Neutrophil (primary cell): Measurements from ENCODE around the gene UQCR10.
"Not testable (repeated sequence)": the region's sequence is repeated elsewhere in the genome, so short reads cannot be mapped to it uniquely, and the experiment has no call there.

ENCODE experiments used
- H3K27ac ChIP-seq: fragments of 200-600 bp; sonication (generic); 2 replicates; pipeline ENCODE4 v1.5.1; 2016; ENCODE audit warnings: mild to moderate bottlenecking, moderate library complexity
- H3K27me3 ChIP-seq: fragments of 200-600 bp; sonication (generic); 2 replicates; pipeline ENCODE4 v1.6.0; 2016; ENCODE audit warnings: mild to moderate bottlenecking
- H3K36me3 ChIP-seq: fragments of 200-600 bp; sonication (generic); 2 replicates; pipeline ENCODE4 v1.5.1; 2017
- H3K4me1 ChIP-seq, 2 experiments: fragments of 200-600 bp in 1 of 2; sonication (generic) in 1 of 2; 1 replicate in 1 of 2; 2 replicates in 1 of 2; pipeline versions ENCODE4 v1.5.1 to v1.6.1; 2013 to 2016; ENCODE audit warnings: low read depth in 1 of 2, low read length in 1 of 2, mild to moderate bottlenecking in 1 of 2, moderate library complexity in 1 of 2; ENCODE audit not compliant: control insufficient read depth in 1 of 2, insufficient read depth in 1 of 2
- H3K4me3 ChIP-seq, 2 experiments: fragments of 200-600 bp in 1 of 2; sonication (generic) in 1 of 2; 1 replicate in 1 of 2; 2 replicates in 1 of 2; pipeline ENCODE4 v1.5.1; 2013 to 2016; ENCODE audit warnings: low read depth in 1 of 2, low read length in 1 of 2, mild to moderate bottlenecking in 1 of 2, moderate library complexity in 1 of 2
- H3K9me3 ChIP-seq: fragments of 200-600 bp; sonication (generic); 2 replicates; pipeline ENCODE4 v1.5.1; 2016
- TF ChIP-seq, protein P1 (sequence below): fragments of 200-600 bp; sonication (generic); IDR thresholded peaks from 2 replicates; pipeline ENCODE4 v1.5.1; 2016; ENCODE audit warnings: antibody characterized with exemption

Gene UQCR10

DNA sequence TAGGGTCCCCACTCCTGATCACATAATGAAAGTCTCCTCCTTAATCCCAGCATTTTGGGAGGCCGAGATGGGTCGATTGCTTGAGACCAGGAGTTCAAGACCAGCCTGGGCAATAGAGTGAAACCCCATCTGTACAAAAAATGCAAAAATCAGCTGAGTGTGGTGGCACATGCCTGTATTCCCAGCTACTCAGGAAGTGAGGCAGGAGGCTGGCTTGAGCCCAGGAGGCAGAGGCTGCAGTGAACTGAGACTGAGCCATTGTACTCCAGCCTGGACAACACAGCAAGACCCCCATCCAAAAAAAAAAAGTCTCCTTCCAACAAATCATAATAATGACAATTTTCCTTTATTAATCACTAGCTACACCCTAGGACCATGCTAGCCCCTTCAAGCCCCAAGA, 15.5 kb upstream of the UQCR10 start:
- peaks cover 24% of the 10 kb centered on the region for H3K36me3 ChIP-seq
- H3K9me3 ChIP-seq = no peaks in the 10 kb centered on the region
- peak overlapping the region; percentile 82 for H3K27ac ChIP-seq
- peak overlapping the region; percentile 24 to 40 for H3K4me3 ChIP-seq
- no peaks in the 10 kb centered on the region for H3K27me3 ChIP-seq
- H3K4me1 ChIP-seq = peaks cover 50 to 56% of the 10 kb centered on the region in 2 experiments
- TF ChIP-seq, protein P1, sequence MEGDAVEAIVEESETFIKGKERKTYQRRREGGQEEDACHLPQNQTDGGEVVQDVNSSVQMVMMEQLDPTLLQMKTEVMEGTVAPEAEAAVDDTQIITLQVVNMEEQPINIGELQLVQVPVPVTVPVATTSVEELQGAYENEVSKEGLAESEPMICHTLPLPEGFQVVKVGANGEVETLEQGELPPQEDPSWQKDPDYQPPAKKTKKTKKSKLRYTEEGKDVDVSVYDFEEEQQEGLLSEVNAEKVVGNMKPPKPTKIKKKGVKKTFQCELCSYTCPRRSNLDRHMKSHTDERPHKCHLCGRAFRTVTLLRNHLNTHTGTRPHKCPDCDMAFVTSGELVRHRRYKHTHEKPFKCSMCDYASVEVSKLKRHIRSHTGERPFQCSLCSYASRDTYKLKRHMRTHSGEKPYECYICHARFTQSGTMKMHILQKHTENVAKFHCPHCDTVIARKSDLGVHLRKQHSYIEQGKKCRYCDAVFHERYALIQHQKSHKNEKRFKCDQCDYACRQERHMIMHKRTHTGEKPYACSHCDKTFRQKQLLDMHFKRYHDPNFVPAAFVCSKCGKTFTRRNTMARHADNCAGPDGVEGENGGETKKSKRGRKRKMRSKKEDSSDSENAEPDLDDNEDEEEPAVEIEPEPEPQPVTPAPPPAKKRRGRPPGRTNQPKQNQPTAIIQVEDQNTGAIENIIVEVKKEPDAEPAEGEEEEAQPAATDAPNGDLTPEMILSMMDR = no peak

DNA sequence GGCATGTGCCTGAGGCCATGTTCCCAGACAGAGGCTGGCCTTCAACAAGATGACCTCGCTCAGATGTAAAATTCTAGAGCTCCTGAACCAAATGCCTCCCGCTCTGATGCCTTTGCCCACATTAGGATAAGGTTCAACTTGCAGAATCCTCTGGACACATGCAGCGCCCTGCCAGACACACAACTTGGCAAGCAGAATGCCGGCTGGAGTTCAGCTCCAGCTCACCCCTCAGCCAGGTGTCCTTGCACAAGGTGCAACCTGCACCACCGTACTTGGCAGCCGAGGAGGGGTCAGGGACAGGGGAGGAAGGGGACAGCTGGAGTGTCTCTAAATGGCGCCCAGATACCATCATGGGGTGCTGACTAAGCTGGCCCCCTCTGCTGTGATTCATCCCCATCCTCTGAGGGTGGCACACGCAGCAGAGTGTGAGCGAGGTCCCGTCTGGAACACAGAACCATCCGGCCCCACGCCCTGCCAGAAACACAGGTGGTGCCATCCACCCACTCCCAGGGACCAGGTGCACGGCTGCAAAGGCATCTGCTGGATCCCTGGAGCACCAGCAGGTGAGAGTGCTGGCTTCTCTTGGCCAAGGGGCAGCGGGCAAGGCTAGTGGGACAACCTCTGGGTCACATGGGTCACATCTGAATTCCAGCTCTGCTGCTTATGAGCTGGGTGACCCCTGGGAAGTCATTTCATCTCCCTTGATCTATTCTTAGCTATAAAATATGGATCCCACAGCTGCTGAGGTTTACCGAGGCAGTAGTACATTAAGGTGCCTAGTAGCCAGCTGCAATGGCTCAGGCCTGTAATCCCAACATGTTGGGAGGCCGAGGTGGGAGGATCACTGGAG, 13.1 kb upstream of the UQCR10 start:
- TF ChIP-seq, protein P1 = no peak
- Histone ChIP-seq H3K4me1 (peaks cover 41 to 44% of the 10 kb centered on the region in 2 experiments), H3K27ac (peak overlapping the region; percentile 1), H3K4me3 (no peak overlapping the region), H3K27me3 (no peaks in the 10 kb centered on the region), H3K9me3 (no peaks in the 10 kb centered on the region), H3K36me3 (peaks cover 6% of the 10 kb centered on the region)

DNA sequence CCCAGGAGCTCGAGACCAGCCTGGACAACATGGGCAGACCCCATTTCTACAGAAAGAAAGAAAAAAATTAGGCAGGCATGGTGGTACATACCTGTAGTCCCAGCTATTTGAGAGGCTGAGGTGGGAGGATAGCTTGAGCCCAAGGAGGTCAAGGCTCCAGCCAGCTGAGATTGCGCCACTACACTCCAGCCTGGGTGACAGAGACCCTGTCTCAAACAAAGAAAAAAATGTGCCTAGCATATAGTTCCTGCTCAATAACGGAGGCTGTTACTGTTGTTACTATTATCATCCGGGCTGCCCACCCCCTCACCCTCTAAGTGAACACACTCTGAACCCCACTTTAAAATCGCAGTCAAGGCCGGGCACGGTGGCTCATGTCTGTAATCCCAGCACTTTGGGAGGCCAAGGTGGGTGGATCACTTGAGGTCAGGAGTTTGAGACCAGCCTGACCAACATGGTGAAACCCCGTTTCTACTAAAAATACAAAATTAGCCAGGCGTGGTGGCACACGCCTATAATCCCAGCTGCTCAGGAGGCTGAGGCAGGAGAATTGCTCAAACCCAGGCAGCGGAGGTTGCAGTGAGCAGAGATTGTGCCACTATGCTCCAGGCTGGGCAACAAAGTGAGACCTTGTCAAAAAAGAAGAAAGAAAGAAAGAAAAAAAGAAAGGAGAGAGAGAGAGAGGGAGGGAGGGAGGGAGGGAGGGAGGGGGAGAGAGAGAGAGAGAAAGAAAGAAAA, 12.3 kb upstream of the UQCR10 start:
- H3K27ac ChIP-seq, H3K36me3 ChIP-seq, H3K9me3 ChIP-seq, H3K4me3 ChIP-seq, H3K27me3 ChIP-seq: not testable (repeated sequence)
- peaks cover 33 to 36% of the 10 kb centered on the region in 2 experiments for H3K4me1 ChIP-seq

DNA sequence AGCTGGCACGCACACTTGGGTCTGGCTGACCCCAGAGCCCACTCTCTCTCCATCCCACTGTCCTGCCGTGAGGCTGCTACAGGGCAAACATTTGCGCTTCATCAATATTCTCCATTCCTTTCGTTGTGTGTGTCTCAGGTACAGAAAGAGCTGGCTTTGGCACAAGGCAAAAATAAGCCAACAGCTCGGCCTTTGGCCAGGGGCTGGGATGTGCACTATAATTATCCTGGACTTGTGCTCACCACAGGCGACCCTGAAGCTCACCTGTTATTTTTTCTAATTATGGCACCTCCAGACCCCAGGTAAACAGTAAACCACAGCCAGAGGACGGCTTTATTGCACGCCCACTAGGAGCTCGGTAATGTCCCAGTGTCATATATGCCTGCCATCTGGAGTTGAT, 11.3 kb upstream of the UQCR10 start:
- H3K4me1 ChIP-seq = peaks cover 23 to 25% of the 10 kb centered on the region in 2 experiments
- no peaks in the 10 kb centered on the region for H3K9me3 ChIP-seq
- no peak overlapping the region for H3K27ac ChIP-seq
- H3K27me3 ChIP-seq = no peaks in the 10 kb centered on the region
- no peak overlapping the region for H3K4me3 ChIP-seq
- peaks cover 6% of the 10 kb centered on the region for H3K36me3 ChIP-seq
- TF ChIP-seq, protein P1 = no peak

DNA sequence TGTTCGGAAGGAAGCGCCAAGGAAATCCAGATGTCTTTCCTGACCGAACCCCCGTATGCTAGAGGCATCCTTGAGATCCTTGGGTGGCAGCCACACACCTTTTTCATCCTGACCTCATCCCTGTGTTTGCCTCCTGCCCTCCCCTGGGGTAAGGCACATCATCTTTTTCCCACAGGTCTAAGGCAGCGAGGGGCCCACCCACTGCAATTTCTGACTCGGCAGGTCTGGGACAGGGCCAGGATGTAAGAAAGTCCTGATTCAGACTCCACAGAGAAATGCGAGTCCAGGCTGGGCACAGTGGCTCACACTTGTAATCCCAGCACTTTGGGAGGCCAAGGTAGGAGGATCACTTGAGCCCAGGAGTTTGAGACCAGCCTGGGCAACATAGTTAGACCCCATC, 10.8 kb upstream of the UQCR10 start:
- H3K27ac ChIP-seq = no peak overlapping the region
- H3K9me3 ChIP-seq = no peaks in the 10 kb centered on the region
- TF ChIP-seq, protein P1 = no peak
- no peaks in the 10 kb centered on the region for H3K27me3 ChIP-seq
- H3K4me3 ChIP-seq = no peak overlapping the region
- peaks cover 18 to 21% of the 10 kb centered on the region in 2 experiments for H3K4me1 ChIP-seq
- peaks cover 6% of the 10 kb centered on the region for H3K36me3 ChIP-seq

DNA sequence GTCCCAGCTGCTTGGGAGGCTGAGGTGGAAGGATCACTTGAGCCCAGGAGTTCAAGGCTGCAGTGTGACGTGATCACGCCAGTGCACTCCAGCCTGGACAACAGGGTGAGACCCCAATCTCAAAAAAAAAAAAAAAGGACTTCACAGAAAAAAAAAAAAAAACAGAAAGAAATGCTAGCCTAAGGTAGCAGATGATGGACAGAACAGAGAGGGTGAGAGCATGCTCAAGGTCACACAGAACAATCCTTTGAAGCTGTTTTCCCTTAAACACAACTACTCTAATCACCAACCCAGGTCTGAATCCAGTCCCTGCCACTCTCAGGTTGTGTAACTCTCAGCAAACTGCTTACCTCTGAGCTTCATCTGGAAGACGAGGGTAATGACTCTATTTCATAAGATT, 10.1 kb upstream of the UQCR10 start:
- TF ChIP-seq, protein P1 = no peak
- Histone ChIP-seq H3K9me3 (no peaks in the 10 kb centered on the region), H3K27ac (no peak overlapping the region), H3K4me3 (no peak overlapping the region), H3K36me3 (peaks cover 6% of the 10 kb centered on the region), H3K27me3 (no peaks in the 10 kb centered on the region), H3K4me1 (peaks cover 11 to 13% of the 10 kb centered on the region in 2 experiments)
